Parathyroid adenoma (tissue), 2 donors: Measurements from ENCODE around the gene KIN.
"Not testable (repeated sequence)": the region's sequence is repeated elsewhere in the genome, so short reads cannot be mapped to it uniquely, and the experiment has no call there.

Experiments used
- H2AFZ ChIP-seq: fragments of 300-600 bp; sonication (generic); one replicate; pipeline ENCODE4 v1.7.0; 2017; ENCODE audit warnings: antibody characterized with exemption, mild to moderate bottlenecking
- H3K27ac ChIP-seq: fragments of 300-600 bp; sonication (generic); one replicate; pipeline ENCODE4 v1.7.0; 2017
- H3K27me3 ChIP-seq: fragments of 300-600 bp; sonication (generic); one replicate; pipeline ENCODE4 v1.7.0; 2017; ENCODE audit warnings: low read length; ENCODE audit not compliant: control insufficient read depth, insufficient read depth
- H3K36me3 ChIP-seq: fragments of 300-600 bp; sonication (generic); one replicate; pipeline ENCODE4 v1.7.0; 2017; ENCODE audit warnings: low read length; ENCODE audit not compliant: control insufficient read depth, insufficient read depth
- H3K4me1 ChIP-seq: fragments of 300-600 bp; sonication (generic); one replicate; pipeline ENCODE4 v1.7.0; 2017; ENCODE audit warnings: control low read depth
- H3K4me2 ChIP-seq: fragments of 300-600 bp; sonication (generic); one replicate; pipeline ENCODE4 v1.7.0; 2017; ENCODE audit warnings: low read length
- H3K4me3 ChIP-seq: fragments of 300-600 bp; sonication (generic); one replicate; pipeline ENCODE4 v1.7.0; 2017; ENCODE audit warnings: low read depth, low read length
- H3K79me2 ChIP-seq: fragments of 300-600 bp; sonication (generic); one replicate; pipeline ENCODE4 v1.7.0; 2017; ENCODE audit warnings: control low read depth
- H3K9ac ChIP-seq: fragments of 300-600 bp; sonication (generic); one replicate; pipeline ENCODE4 v1.7.0; 2017; ENCODE audit warnings: mild to moderate bottlenecking
- H3K9me3 ChIP-seq: fragments of 300-600 bp; sonication (generic); one replicate; pipeline ENCODE4 v1.7.0; 2017; ENCODE audit warnings: low read length; ENCODE audit not compliant: control insufficient read depth
- TF ChIP-seq, protein P1 (sequence below): fragments of 300-600 bp; sonication (generic); IDR thresholded peaks from one replicate; pipeline ENCODE4 v1.7.0; 2017; ENCODE audit warnings: antibody characterized with exemption, mild to moderate bottlenecking
- donor health status: primary hyperparathyroidism.

Gene KIN

DNA sequence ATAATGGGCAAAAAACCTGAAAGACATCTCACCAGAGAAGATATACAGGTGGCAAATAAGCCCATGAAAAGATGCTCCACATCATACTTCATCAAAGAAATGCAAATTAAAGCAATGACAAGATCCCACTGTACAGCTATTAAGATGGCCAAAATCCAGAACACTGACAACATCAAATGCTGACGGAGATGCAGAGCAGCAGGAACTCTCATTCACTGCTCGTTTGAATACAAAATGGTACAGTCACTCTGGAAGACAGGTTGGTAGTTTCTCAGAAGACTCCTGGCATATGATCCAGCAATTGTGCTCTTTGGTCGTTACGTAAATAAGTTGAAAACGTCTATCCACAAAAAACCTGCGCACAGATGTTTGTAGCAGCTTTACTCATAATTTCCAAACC lies 35.5 kb downstream of the KIN start:
- no peaks in the 10 kb centered on the region for H3K36me3 ChIP-seq

DNA sequence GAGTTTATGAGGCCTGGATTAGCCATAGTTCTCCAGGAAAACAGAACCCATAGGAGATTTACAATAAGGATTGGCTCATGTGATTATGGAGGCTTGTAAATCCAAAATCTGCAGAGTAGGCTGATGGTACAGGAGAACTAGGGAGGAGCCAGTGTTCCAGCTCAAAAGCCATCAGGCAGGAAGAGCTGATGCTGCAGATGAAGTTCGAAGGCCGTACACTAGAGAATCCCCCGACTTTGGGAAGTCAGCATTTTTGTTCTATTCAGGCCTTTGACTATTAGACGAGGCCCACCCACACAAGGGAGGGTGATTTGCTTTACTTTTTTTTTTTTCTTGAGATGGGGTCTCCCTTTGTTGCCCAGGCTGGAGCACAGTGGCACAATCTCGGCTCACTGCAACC lies 37.6 kb downstream of the KIN start:
- Histone ChIP-seq H3K4me2 (no peak overlapping the region), H3K4me1 (no peaks in the 10 kb centered on the region), H3K9ac (no peak overlapping the region), H3K27ac (no peak overlapping the region), H3K36me3 (no peaks in the 10 kb centered on the region), H2AFZ (no peak overlapping the region), H3K9me3 (no peaks in the 10 kb centered on the region), H3K27me3 (no peaks in the 10 kb centered on the region), H3K79me2 (no peaks in the 10 kb centered on the region), H3K4me3 (no peak overlapping the region)
- TF ChIP-seq, protein P1, sequence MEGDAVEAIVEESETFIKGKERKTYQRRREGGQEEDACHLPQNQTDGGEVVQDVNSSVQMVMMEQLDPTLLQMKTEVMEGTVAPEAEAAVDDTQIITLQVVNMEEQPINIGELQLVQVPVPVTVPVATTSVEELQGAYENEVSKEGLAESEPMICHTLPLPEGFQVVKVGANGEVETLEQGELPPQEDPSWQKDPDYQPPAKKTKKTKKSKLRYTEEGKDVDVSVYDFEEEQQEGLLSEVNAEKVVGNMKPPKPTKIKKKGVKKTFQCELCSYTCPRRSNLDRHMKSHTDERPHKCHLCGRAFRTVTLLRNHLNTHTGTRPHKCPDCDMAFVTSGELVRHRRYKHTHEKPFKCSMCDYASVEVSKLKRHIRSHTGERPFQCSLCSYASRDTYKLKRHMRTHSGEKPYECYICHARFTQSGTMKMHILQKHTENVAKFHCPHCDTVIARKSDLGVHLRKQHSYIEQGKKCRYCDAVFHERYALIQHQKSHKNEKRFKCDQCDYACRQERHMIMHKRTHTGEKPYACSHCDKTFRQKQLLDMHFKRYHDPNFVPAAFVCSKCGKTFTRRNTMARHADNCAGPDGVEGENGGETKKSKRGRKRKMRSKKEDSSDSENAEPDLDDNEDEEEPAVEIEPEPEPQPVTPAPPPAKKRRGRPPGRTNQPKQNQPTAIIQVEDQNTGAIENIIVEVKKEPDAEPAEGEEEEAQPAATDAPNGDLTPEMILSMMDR: no peak

More for the DNA sequence above, 35.5 kb downstream of the KIN start:
- H2AFZ ChIP-seq: no peak overlapping the region
- TF ChIP-seq, protein P1: no peak
- no peak overlapping the region for H3K4me3 ChIP-seq
- no peaks in the 10 kb centered on the region for H3K9me3 ChIP-seq
- H3K27ac ChIP-seq: no peak overlapping the region
- no peaks in the 10 kb centered on the region for H3K79me2 ChIP-seq
- H3K9ac ChIP-seq: no peak overlapping the region
- no peak overlapping the region for H3K4me2 ChIP-seq
- H3K4me1 ChIP-seq: no peaks in the 10 kb centered on the region
- no peaks in the 10 kb centered on the region for H3K27me3 ChIP-seq

DNA sequence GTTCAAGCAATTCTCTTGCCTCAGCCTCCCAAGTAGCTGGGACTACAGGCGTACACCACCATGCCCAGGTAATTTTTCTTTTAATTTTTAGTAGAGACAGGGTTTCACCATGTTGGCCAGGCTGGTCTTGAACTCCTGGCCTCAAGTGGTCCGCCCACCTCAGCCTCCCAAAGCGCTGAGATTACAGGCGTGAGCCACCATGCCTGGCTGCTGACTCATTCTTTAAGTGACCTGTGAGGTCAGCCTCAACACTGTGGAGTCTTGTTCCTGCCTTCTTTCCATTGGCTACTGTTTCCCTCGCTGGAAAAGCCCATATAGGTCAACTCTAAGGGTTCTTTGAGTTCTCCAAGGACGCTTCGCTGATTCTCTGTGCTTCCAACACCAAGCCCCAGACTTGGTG lies 39.2 kb downstream of the KIN start:
- H3K4me1 ChIP-seq, H3K79me2 ChIP-seq, H3K4me2 ChIP-seq, H2AFZ ChIP-seq, H3K27me3 ChIP-seq, H3K36me3 ChIP-seq, H3K9ac ChIP-seq, H3K27ac ChIP-seq, H3K9me3 ChIP-seq, H3K4me3 ChIP-seq: not testable (repeated sequence)

DNA sequence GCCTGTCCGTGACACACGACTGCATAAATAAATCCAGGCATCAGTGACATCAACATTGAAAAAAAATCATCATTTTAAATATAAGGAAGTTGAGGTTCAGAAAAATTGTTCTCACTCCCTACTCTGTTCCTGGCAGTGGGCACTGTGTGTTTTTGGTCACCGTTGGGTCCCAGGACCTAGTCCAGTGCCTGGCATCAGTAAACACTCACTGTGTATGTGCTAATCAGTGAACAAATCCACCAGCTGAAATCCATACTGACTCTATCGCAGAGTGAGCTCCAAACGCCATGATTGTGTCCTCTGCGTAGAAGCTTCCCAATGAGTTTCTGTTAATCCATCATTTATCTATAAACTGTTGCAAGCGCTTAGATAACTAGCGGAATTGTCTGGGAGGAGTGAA lies 43.5 kb downstream of the KIN start:
- Histone ChIP-seq H3K27ac (no peak overlapping the region), H2AFZ (no peak overlapping the region), H3K4me2 (no peak overlapping the region), H3K4me3 (no peak overlapping the region), H3K4me1 (no peaks in the 10 kb centered on the region), H3K36me3 (no peaks in the 10 kb centered on the region), H3K79me2 (no peaks in the 10 kb centered on the region), H3K27me3 (no peaks in the 10 kb centered on the region), H3K9me3 (no peaks in the 10 kb centered on the region), H3K9ac (no peak overlapping the region)
- TF ChIP-seq, protein P1: no peak

DNA sequence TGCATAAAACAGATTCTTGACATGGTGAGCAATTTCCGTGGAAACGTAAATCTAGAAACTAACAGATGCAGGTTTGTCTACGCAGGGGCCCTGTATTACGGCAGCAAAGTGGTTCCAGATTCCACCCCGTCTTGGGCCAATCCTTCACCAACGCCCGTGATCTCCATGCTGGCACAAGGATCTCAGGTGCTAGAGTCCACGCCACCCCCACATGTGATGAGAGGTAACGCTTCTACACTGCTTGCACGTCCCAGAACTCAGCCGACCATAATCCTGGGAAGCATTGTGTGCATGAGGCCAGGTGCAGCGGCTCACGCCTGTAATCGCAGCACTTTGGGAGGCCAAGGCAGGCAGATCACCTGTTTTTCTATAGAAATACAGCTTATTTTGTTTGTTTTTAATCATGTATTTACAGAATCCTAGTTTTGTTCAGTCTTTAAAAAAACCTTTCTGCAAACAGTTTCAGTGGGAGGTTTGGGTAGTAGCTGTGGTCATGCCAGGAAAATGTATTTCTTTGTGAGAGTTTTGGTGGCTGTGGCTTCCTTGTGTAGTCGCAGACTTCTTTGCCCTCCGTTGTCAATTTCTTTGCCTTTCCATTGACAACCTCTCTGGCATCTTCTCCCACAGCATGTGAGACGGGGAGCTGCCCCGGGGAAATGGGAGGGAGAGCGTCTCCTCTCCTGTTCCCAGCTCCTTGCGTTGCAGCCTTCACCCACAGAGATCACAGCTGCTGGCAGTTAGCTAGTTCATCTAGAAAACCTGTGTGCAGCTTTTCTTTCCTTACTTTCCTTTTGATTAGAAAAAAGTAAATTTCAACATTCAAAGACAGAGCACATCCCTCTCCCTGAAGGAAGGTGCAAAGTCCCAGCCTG lies 49.0 kb downstream of the KIN start:
- Histone ChIP-seq H3K4me1 (no peaks in the 10 kb centered on the region), H3K79me2 (no peaks in the 10 kb centered on the region), H3K4me3 (no peak overlapping the region), H3K27me3 (no peaks in the 10 kb centered on the region), H3K36me3 (no peaks in the 10 kb centered on the region), H3K4me2 (no peak overlapping the region), H2AFZ (no peak overlapping the region), H3K9ac (no peak overlapping the region), H3K9me3 (no peaks in the 10 kb centered on the region), H3K27ac (no peak overlapping the region)
- TF ChIP-seq, protein P1: no peak
